Measurements from ENCODE around the gene CD46.
"Not testable (repeated sequence)": the region's sequence is repeated elsewhere in the genome, so short reads cannot be mapped to it uniquely, and the experiment has no call there.

Gene CD46

GRCh38 chr1:207750631-207751305, 1.1 kb upstream of the CD46 start:
- no peak for DNase-seq (ENCODE audit: low spot score)

- DNase-seq (ENCODE audit: low spot score) = not testable (repeated sequence)
Observed at GRCh38 chr1:207751463-207751789, 428 bp upstream of the CD46 start.

DNA sequence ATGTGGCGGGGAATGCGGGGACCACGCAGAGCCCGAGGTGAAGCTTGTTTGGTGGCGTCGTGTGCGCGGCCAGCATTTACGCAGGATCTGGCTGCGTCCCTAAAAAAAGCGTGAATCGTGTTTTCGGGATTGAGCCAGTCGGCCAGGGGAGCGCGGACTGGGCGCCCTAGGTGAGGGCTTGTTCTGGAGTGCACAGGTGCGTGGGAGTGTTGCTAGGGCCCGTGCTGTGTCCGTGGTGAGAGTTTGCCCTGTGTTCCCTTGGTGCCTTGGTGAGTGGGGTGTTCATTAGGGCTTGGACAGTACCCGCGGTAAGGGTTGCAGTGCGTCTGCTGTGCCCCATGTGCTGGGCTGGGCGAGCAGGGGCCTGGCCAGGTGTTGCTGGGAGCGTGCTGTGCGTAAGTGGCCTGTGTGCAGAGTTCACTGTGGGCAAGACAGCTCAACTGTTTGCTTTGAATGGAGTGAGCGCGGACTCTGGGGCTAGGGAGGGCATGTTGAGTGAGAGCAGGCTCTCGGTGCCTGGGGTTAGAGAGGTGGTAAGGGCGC, 673 bp downstream of the CD46 start:
- DNase-seq (ENCODE audit: low spot score) = no peak

- DNase-seq (ENCODE audit: low spot score) = no peak
Observed at GRCh38 chr1:207753611-207754010, 1.8 kb downstream of the CD46 start.

- DNase-seq (ENCODE audit: low spot score) = no peak
Observed at GRCh38 chr1:207754011-207754410, 2.2 kb downstream of the CD46 start.

- DNase-seq (ENCODE audit: low spot score) = no peak
Observed at GRCh38 chr1:207754974-207755700, 3.3 kb downstream of the CD46 start.

DNA sequence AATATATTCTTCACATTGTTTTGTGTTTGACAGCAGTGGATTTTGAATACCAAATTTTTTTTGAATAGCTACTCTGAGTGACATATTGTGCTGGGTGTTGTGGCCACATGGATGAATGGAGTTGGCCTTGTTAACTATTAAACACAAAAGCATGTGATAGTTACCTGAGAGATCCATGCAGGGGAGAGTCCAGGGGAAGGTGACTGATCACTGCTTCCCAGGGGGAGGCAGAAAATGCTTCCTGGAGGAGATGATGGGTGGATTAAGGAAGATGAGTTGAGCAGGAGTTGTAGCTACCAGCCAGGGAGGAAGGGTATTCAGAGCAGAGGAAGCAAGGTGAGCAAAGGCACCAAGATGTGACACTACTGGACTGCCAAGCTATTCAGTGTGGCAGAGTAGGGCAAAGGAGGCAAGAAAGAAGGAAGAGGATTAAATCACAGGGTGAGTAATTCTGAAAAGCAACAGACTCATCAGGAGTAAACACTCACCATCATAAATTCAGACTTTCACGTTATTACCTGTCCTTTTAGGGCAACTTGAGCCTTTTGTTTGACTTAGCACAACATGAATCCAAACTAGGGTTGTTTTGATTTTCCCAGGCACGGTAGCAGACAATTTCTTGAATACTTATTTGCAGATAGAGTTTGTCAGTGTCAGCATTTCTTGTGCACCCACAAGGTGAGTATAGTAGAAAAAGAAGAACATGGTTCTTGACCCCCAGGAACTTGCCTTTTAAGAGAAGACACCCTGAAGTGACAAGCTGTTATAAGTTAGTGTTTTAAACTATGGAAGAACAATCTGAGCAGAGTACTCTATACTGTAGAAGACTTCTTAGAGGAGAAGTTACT, 4.2 kb downstream of the CD46 start:
- no peak for DNase-seq (ENCODE audit: low spot score)

DNA sequence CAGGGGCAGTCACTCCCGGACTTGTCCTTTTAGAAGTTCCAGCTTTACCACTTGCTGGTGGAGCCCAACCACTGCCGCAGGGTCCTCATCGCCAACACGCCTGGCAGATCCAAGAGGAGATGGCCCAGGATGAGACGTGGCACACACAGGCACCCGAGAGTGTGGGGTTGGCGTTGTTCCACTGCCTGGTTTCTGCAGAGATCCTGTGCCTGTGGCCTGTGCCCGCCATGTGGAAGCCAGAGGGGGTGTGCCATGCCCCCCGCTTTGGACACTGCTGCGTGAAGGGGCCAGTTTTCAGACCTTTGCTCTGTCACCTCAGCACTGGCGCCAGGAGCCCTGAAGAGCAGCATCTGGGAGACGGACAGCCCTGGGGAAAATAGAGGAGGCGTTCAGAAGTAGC, 10.8 kb downstream of the CD46 start:
- no peak for DNase-seq (ENCODE audit: low spot score)

DNA sequence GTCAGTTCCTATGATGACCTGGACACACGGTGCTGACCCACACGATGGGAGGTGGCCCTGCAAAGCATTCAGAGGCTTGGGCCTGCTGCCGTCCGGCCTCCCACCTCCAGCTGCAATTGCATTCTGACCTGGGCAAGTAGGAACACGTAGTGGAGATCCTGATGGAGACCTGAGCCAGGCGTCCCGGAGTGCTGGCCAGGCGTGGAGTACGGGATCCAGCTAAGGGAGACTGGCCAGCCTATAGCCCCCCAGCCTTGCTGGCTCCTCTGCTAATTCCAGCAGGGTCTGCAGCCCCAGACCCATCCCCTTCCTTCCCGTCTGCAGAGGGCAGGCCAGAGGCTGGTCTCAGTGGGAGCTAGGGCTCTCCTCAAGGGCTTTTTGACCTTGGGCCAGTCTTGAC, 11.2 kb downstream of the CD46 start:
- no peak for DNase-seq (ENCODE audit: low spot score)

GRCh38 chr1:207763972-207764371, 12.1 kb downstream of the CD46 start:
- DNase-seq (ENCODE audit: low spot score) = no peak

DNA sequence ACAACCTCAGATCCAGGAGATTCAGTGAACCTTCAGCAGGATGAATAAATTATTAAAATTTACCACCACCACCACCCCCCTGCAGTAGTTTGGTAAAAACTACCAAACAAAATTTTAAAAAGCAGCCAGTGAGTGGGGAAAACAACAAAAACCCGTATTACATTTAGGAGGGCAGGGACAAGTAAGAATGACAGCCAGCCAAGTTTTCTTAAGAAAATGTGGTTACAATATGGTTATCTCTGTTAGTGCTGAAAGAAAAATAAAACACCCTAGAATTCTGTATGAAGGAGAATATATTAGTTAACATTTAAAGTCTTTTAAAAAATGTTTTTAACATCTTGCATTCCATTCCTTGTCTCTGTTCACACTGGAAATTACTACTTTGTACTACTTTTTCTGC, 14.7 kb downstream of the CD46 start:
- no peak for DNase-seq (ENCODE audit: low spot score)

DNA sequence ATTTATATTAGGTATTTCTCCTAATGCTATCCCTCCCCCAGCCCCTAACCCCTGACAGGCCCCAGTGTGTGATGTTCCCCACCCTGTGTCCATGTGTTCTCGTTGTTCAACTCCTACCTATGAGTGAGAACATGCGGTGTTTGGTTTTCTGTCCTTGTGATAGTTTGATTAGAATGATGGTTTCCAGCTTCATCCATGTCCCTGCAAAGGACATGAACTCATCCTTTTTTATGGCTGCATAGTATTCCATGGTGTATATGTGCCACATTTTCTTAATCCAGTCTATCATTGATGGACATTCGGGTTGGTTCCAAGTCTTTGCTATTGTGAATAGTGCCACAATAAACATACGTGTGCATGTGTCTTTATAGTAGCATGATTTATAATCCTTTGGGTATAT, 18.7 kb downstream of the CD46 start:
- DNase-seq (ENCODE audit: low spot score) = not testable (repeated sequence)

- not testable (repeated sequence) for DNase-seq (ENCODE audit: low spot score)
Observed at GRCh38 chr1:207776045-207776444, 24.2 kb downstream of the CD46 start.

- DNase-seq (ENCODE audit: low spot score) = not testable (repeated sequence)
Observed at GRCh38 chr1:207777412-207777811, 25.6 kb downstream of the CD46 start.

- no peak for DNase-seq (ENCODE audit: low spot score)
Observed at GRCh38 chr1:207779008-207779407, 27.2 kb downstream of the CD46 start.

GRCh38 chr1:207781312-207781711, 29.5 kb downstream of the CD46 start:
- DNase-seq (ENCODE audit: low spot score) = no peak

DNA sequence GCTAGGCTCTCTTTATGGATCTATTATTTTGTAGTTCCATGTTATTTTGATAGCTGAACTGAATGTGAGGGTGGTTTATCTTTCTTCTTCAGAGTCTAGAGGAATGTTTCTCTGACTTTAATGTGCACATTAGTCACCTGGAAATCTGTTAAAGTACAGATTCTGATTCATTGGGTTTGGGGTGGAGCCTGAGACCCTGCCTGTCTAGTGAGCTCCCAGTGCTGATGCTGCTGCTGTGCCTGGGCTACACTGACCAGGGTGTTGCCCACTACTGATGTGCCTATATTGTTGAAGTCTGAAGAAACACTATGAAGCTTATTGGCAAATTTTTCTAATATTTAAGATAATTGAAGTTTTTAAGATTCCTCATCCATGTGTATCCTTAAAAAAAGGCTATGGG, 35.9 kb downstream of the CD46 start:
- DNase-seq (ENCODE audit: low spot score) = no peak

DNA sequence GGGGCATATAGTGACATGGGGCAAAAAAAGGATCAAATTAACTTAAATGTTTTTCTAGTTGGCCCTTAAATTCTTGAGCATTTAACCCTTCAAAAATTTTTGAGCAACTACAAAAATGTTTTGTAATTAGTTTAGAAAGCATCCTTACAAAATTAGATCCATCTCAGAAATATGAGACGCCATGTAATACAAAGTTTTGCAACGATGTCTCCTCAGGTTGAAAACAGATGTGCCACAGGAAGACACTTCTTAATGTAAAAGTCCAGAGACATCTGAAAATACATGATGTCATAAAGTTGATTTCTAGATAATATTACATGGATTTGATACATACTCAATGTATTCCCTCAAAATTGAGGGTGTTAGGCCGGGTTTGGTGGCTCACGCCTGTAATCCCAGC, 37.5 kb downstream of the CD46 start:
- no peak for DNase-seq (ENCODE audit: low spot score)

DNA sequence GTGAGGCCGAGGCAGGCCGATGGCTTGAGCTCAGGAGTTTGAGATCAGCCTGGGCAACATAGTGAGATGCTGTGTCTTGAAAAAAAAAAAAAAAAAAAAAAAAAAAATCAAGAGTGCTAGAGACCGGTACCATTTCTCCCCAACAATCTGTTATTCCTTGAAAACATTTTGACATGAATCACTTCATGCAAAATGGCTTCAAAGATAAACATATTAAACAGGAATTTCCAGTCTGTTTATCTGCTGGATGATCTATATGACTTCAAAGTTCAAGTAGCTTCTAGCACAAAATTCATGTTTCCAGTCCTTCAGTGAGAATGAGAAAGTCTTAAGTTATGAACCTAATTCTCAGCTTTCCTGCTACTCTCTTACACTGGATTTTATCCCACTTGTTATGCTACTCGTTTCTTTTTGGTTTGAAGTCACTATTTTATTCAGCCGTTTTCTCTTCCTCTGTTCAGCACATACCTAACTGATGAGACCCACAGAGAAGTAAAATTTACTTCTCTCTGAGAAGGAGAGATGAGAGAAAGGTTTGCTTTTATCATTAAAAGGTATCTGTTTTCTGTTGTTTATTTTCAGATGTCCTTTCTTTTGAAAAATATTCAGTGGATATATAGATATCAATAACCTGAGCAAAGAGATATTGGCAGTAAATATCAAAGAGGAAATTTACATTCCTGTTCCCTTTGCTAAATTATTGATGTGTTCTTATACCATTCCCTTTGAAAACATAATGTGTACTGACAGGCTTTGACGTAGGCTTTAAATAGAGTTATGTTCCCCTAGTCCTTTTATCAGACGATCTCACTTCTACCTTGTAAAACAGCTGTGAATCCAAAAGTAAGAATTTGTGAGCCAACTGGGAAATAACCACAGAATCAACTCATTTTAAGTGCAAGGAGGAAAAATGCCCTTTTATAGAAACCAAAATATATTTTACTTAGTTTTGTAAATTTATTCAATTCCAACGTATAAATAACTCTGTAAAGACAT, 38.2 kb downstream of the CD46 start:
- DNase-seq (ENCODE audit: low spot score) = no peak

DNA sequence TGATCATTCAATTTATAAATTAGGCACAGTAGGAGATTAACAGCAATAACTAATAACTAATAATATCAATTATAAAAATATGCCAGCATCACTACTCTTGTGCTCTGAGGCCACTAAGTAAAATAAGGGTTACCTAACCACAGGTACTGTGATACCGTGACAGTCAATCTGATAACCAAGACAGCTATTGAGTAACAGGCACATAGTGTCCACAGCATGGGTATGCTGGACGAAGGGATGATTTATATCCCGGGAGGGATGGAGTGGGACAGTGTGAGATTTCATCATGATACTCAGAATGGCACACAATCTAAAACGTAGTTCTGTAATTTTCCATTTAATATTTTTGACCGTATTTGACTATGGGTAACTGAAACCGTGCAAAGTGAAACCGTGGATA, 39.4 kb downstream of the CD46 start:
- no peak for DNase-seq (ENCODE audit: low spot score)

GRCh38 chr1:207793327-207793726, 41.5 kb downstream of the CD46 start:
- no peak for DNase-seq (ENCODE audit: low spot score)

DNA sequence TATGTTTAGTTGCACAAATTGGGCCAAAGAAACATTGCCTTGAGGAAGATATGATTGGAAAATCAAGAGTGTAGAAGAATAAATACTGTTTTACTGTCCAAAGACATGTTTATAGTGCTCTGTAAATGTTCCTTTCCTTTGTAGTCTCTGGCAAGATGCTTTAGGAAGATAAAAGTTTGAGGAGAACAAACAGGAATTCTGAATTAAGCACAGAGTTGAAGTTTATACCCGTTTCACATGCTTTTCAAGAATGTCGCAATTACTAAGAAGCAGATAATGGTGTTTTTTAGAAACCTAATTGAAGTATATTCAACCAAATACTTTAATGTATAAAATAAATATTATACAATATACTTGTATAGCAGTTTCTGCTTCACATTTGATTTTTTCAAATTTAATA, 43.0 kb downstream of the CD46 start:
- no peak for DNase-seq (ENCODE audit: low spot score)

All from ecto neural progenitor cell (in vitro differentiated cells).